GM12874 (cell line): ENCODE data around the gene AGPAT3.

Experiments used
- CTCF ChIP-seq: IDR thresholded peaks from 2 replicates; pipeline ENCODE4 v1.5.1; 2011; ENCODE audit warnings: low read depth, mild to moderate bottlenecking, control low read depth, low read length, moderate library complexity; ENCODE audit not compliant: insufficient read depth

AGPAT3 gene

GRCh38 chr21:43931489-43931888 is 66.5 kb downstream of the AGPAT3 start:
- TF ChIP-seq CTCF: no peak

- TF ChIP-seq CTCF: no peak
These were observed 67.0 kb downstream of the AGPAT3 start for GRCh38 chr21:43932005-43932404.

GRCh38 chr21:43933199-43933598 is 68.2 kb downstream of the AGPAT3 start:
- TF ChIP-seq CTCF: no peak

- no peak for TF ChIP-seq CTCF
These were observed 68.7 kb downstream of the AGPAT3 start for GRCh38 chr21:43933680-43934079.

- no peak for TF ChIP-seq CTCF
These were observed 69.1 kb downstream of the AGPAT3 start for GRCh38 chr21:43934116-43934515.

- no peak for TF ChIP-seq CTCF
These were observed 70.0 kb downstream of the AGPAT3 start for GRCh38 chr21:43934716-43935705.

GRCh38 chr21:43935711-43936110 is 70.7 kb downstream of the AGPAT3 start:
- TF ChIP-seq CTCF: no peak
